Naive B cell (primary cell): ENCODE results near the gene AKNA. TPM values are rescaled to one million over a fixed set of nuclear protein-coding genes. Genes with fewer than 3 reads are reported as not detected.
A peak's percentile ranks its signal among the peaks of the same experiment; 100 is the strongest.
"Not testable (repeated sequence)": the region's sequence is repeated elsewhere in the genome, so short reads cannot be mapped to it uniquely, and the experiment has no call there.

Experiments used
- ATAC-seq, 2 donors: fragments of 150-1000 bp; cut with Tn5 transposase; 2 replicates each; pipeline ENCODE4 v1.10.0; 2021; ENCODE audit warnings: low read depth in 2 of 2, mild to moderate bottlenecking in 2 of 2, moderate library complexity in 2 of 2
- DNase-seq: peaks from one replicate; pipeline ENCODE4 v3.0.0; 2022
- H3K27ac Mint-ChIP-seq, 6 donors: one replicate each; pipeline ENCODE4 v1.8.0; 2020 to 2022; ENCODE audit warnings: mild to moderate bottlenecking in 6 of 6, mixed read lengths in 6 of 6, moderate library complexity in 5 of 6, inconsistent platforms in 2 of 6
- H3K27me3 Mint-ChIP-seq, 3 donors: one replicate each; pipeline ENCODE4 v1.8.0; 2021 to 2022; ENCODE audit warnings: mixed read lengths in 3 of 3, mild to moderate bottlenecking in 1 of 3
- H3K36me3 Mint-ChIP-seq, 2 donors: one replicate each; pipeline ENCODE4 v1.8.0; 2020 to 2022; ENCODE audit warnings: mixed read lengths in 2 of 2, inconsistent platforms in 1 of 2, mild to moderate bottlenecking in 1 of 2
- H3K4me1 Mint-ChIP-seq, 3 donors: one replicate each; pipeline ENCODE4 v1.8.0; 2020 to 2022; ENCODE audit warnings: mixed read lengths in 3 of 3, inconsistent platforms in 1 of 3, mild to moderate bottlenecking in 1 of 3, moderate library complexity in 1 of 3
- H3K4me3 Mint-ChIP-seq, 8 donors: one replicate each; pipeline ENCODE4 v1.8.0; 2020 to 2022; ENCODE audit warnings: mild to moderate bottlenecking in 8 of 8, mixed read lengths in 8 of 8, moderate library complexity in 8 of 8, inconsistent platforms in 2 of 8
- H3K9me3 Mint-ChIP-seq, 7 donors: one replicate each; pipeline ENCODE4 v1.8.0; 2020 to 2022; ENCODE audit warnings: mixed read lengths in 7 of 7, mild to moderate bottlenecking in 5 of 7, inconsistent platforms in 2 of 7, moderate library complexity in 1 of 7
- polyA plus RNA-seq, 6 donors: library from polyadenylated mRNA; unstranded; fragments of 300-500 nt; fragmentation: Illumina TruSeq; gene quantifications; one replicate each; pipeline ENCODE4 v1.2.3, GENCODE V29; 2021; ENCODE audit warnings: low read depth in 6 of 6

Gene AKNA
- polyA plus RNA-seq, 6 donors from 2014 or later: 0.78 to 34.1 (median 13.7) TPM

- Mint-ChIP-seq H3K27ac (peak within 1 kb of the TSS in 2 of 6 donors; percentile 53 to 62), H3K4me3 (peak within 1 kb of the TSS in 1 of 8 donors; percentile 1)
- not testable (repeated sequence) for H3K9me3 Mint-ChIP-seq, H3K4me1 Mint-ChIP-seq, H3K27me3 Mint-ChIP-seq, DNase-seq, ATAC-seq, H3K36me3 Mint-ChIP-seq
These were observed 58.2 kb downstream of the AKNA start, which contains the start of gene ORM2 for GRCh38 chr9:114329625-114330022. Gene ORM2 (plus strand): TSS chr9:114329869. CDS start chr9:114329905, 36 bp downstream.

- not testable (repeated sequence) for H3K9me3 Mint-ChIP-seq, ATAC-seq, H3K4me3 Mint-ChIP-seq, H3K27ac Mint-ChIP-seq, DNase-seq, H3K27me3 Mint-ChIP-seq, H3K4me1 Mint-ChIP-seq, H3K36me3 Mint-ChIP-seq
These were observed 58.7 kb downstream of the AKNA start for GRCh38 chr9:114328937-114329624.

- H3K27me3 Mint-ChIP-seq, H3K4me1 Mint-ChIP-seq, H3K36me3 Mint-ChIP-seq, H3K27ac Mint-ChIP-seq, DNase-seq, ATAC-seq, H3K4me3 Mint-ChIP-seq, H3K9me3 Mint-ChIP-seq: not testable (repeated sequence)
These were observed 59.4 kb downstream of the AKNA start for GRCh38 chr9:114328357-114328820.

GRCh38 chr9:114327749-114328148 is 60.0 kb downstream of the AKNA start:
- Mint-ChIP-seq H3K9me3 (no peaks in the 10 kb centered on the region), H3K27me3 (no peaks in the 10 kb centered on the region), H3K4me3 (no peak overlapping the region), H3K27ac (no peak overlapping the region), H3K36me3 (no peaks in the 10 kb centered on the region), H3K4me1 (peaks cover 0 to 9% (median 0%) of the 10 kb centered on the region in 3 donors)
- ATAC-seq: no peak
- DNase-seq: no peak

GRCh38 chr9:114325684-114326254 is 62.0 kb downstream of the AKNA start:
- not testable (repeated sequence) for H3K27me3 Mint-ChIP-seq, H3K4me3 Mint-ChIP-seq, H3K9me3 Mint-ChIP-seq, ATAC-seq, H3K36me3 Mint-ChIP-seq, DNase-seq, H3K4me1 Mint-ChIP-seq, H3K27ac Mint-ChIP-seq

GRCh38 chr9:114324965-114325364 is 62.8 kb downstream of the AKNA start:
- not testable (repeated sequence) for DNase-seq, H3K27me3 Mint-ChIP-seq, H3K4me3 Mint-ChIP-seq, H3K27ac Mint-ChIP-seq, H3K4me1 Mint-ChIP-seq, ATAC-seq, H3K36me3 Mint-ChIP-seq, H3K9me3 Mint-ChIP-seq

GRCh38 chr9:114324492-114324891 is 63.3 kb downstream of the AKNA start:
- Mint-ChIP-seq H3K9me3 (no peaks in the 10 kb centered on the region), H3K4me1 (no peaks in the 10 kb centered on the region)

GRCh38 chr9:114323849-114324248 is 63.9 kb downstream of the AKNA start:
- not testable (repeated sequence) for H3K4me3 Mint-ChIP-seq, H3K4me1 Mint-ChIP-seq, DNase-seq, H3K27me3 Mint-ChIP-seq, H3K27ac Mint-ChIP-seq, H3K9me3 Mint-ChIP-seq, H3K36me3 Mint-ChIP-seq, ATAC-seq

More at GRCh38 chr9:114324492-114324891, 63.3 kb downstream of the AKNA start:
- Mint-ChIP-seq H3K36me3 (no peaks in the 10 kb centered on the region), H3K27ac (no peak overlapping the region), H3K4me3 (no peak overlapping the region), H3K27me3 (peaks cover 0 to 2% (median under 1%) of the 10 kb centered on the region in 3 donors)
- DNase-seq (no peak), ATAC-seq (no peak)

GRCh38 chr9:114322831-114323531 is 64.8 kb downstream of the AKNA start, which contains the start of gene ORM1:
Gene ORM1 (plus strand): TSS chr9:114323098. CDS start chr9:114323134, 36 bp downstream.
- not testable (repeated sequence) for ATAC-seq, H3K4me1 Mint-ChIP-seq, DNase-seq, H3K9me3 Mint-ChIP-seq, H3K36me3 Mint-ChIP-seq, H3K27ac Mint-ChIP-seq, H3K4me3 Mint-ChIP-seq
- H3K27me3 Mint-ChIP-seq: peaks cover 0 to 12% (median 12%) of the 10 kb centered on the region in 3 donors

GRCh38 chr9:114322160-114322818 is 65.5 kb downstream of the AKNA start:
- H3K4me1 Mint-ChIP-seq, H3K4me3 Mint-ChIP-seq, H3K27ac Mint-ChIP-seq, H3K36me3 Mint-ChIP-seq, ATAC-seq, DNase-seq, H3K9me3 Mint-ChIP-seq: not testable (repeated sequence)
- H3K27me3 Mint-ChIP-seq: peaks cover 0 to 14% (median 12%) of the 10 kb centered on the region in 3 donors

- H3K36me3 Mint-ChIP-seq: no peaks in the 10 kb centered on the region
- no peaks in the 10 kb centered on the region for H3K4me1 Mint-ChIP-seq
- H3K4me3 Mint-ChIP-seq: no peak overlapping the region
- no peaks in the 10 kb centered on the region for H3K9me3 Mint-ChIP-seq
- peaks cover 0 to 14% (median 12%) of the 10 kb centered on the region in 3 donors for H3K27me3 Mint-ChIP-seq
- no peak for DNase-seq
- H3K27ac Mint-ChIP-seq: no peak overlapping the region
- no peak for ATAC-seq
These were observed 66.0 kb downstream of the AKNA start for GRCh38 chr9:114321759-114322158.

GRCh38 chr9:114320710-114321109 is 67.1 kb downstream of the AKNA start:
- not testable (repeated sequence) for H3K36me3 Mint-ChIP-seq, H3K4me1 Mint-ChIP-seq

GRCh38 chr9:114319147-114319546 is 68.6 kb downstream of the AKNA start:
- Mint-ChIP-seq H3K36me3 (peaks cover 0 to 6% of the 10 kb centered on the region in 2 donors), H3K4me3 (no peak overlapping the region), H3K9me3 (peaks cover 0 to 6% (median 4%) of the 10 kb centered on the region in 7 donors), H3K4me1 (no peaks in the 10 kb centered on the region), H3K27me3 (peaks cover 0 to 14% (median 12%) of the 10 kb centered on the region in 3 donors), H3K27ac (peak overlapping the region in 1 of 6 donors; percentile 73)
- DNase-seq (no peak), ATAC-seq (no peak)

More at GRCh38 chr9:114320710-114321109, 67.1 kb downstream of the AKNA start:
- not testable (repeated sequence) for H3K27ac Mint-ChIP-seq, DNase-seq, H3K4me3 Mint-ChIP-seq, H3K9me3 Mint-ChIP-seq, ATAC-seq
- peaks cover 0 to 14% (median 12%) of the 10 kb centered on the region in 3 donors for H3K27me3 Mint-ChIP-seq
